Posterior cingulate gyrus (tissue), 11 donors: ENCODE measurements around the gene FAM89A.
A peak's percentile ranks its signal among the peaks of the same experiment; 100 is the strongest.
"Not testable (repeated sequence)": the region's sequence is repeated elsewhere in the genome, so short reads cannot be mapped to it uniquely, and the experiment has no call there.

Experiments
- DNase-seq, 10 donors: peaks; one replicate each; pipeline versions ENCODE4 v3.0.0 to v3.0.0-alpha.2; 2020 to 2021; ENCODE audit warnings: mixed read lengths in 3 of 10
- intact Hi-C: fragments of 100-400 bp; cut with DNase I; formaldehyde crosslinking; loops from one replicate; pipeline ENCODE4 v1.15.1; 2023

Gene FAM89A

DNA sequence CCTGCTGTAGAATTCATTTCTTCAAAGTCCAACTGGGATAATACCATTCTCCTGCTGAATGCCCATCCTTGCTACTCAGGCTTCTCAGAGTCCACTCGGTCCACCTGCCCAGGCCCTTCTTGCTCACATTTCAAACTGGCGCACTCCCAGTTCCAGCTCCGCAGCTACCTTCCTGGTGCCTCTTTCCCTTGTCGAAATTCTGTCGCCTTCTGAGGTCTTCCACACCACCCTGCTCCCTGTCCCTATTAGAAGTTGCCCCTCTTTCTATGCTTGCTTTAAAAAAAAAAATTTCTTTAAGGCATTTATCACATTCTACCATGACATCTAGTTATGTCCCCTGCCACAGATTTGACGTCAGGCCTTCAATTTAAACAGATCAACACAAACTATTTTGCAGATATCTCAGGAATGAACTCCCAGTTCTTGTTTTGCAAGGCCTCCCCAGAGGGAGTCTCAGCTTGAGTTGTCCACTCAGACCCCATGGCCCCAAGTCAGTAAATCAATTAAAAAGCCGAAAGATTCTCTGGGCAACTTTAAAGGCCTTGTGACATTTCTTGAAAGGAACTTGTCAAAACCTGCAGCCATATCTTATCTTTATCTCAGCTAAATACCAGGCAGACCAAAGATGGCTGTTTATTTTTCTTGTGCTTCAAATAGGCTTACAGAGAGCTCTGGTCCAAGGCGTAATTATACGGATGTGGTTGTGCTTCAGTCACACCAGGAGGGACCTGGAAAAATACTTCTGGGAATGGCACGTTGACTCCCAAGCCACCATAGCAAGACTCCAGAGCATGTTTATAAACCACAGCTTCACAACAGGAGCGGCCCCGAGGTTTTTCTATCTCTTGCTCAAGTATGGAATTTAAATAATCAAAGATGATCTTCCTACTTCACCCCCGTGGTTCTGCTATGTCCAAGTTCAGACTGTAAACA, 2.2 kb downstream of the FAM89A start:
- intact Hi-C loops = no loop called here
- DNase-seq = no peak

DNA sequence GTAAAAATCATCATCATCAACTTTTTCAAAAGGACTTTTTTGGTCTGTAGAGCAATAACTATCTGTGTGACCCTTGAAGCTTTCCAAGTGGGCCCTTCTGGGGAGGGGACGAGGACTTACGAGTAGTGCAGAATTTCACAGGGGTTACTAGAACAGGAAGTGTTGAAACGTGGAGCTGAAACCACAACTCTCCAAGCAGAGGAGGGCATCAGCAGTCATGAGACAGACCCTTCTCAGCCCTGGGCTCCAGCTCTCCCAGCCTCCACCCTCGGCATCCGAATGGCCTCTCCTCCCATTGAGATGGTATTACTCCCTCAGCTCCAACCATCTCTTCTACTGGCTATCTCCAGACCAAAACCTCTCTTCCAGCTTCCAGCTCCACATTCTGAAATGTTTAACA, 3.6 kb downstream of the FAM89A start:
- intact Hi-C loops = no loop called here
- DNase-seq = no peak

- no peak for DNase-seq
- intact Hi-C loops = no loop called here
These were observed 4.3 kb downstream of the FAM89A start for GRCh38 chr1:231035799-231036198.

DNA sequence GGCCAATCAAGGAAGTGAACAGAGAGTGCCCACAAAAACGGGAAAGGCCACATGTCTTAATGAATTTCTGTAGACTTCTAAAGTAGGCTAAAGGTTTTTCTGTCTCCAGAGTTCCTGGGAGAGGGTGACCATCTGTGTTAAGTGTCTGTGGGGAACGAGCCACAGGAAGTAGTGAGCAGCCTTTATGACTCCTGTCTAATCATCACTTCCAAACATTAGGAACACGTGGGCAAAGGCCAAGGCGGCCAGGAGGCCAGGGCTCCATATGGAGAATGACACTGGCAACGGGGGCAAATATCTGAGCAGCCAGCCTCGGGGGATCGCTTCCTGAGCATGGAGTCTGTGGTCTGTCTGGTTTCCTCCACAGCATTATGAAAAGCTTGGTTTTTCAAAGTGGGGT, 7.1 kb downstream of the FAM89A start:
- DNase-seq = no peak
- intact Hi-C loops = no loop called here

DNA sequence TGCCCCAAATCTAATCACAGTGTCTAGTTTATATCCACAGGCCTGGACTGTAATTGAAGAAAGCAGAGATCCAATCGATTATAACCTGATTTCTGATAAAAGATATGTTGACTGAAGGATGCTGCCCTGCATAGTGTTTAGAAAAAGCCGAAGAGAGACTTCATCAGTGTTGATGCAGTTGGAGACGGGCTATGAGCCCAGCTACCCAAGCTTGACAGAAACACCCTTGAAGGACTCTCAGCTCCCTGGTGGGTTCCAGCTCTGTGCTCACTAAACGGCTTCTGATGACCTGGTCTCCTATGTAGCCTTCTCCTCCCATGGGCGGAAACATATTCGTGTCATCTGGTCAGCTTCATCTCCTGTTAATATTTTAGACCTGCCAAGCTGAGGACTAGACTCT, 10.2 kb downstream of the FAM89A start:
- intact Hi-C loops = no loop called here
- no peak for DNase-seq

GRCh38 chr1:231029247-231029646, 10.8 kb downstream of the FAM89A start:
- intact Hi-C loops, DNase-seq: not testable (repeated sequence)

- intact Hi-C loops = no loop called here
- peak in 3 of 10 donors; percentile 53 to 81 (median 70) for DNase-seq
These were observed 11.4 kb downstream of the FAM89A start for GRCh38 chr1:231028682-231029081.

GRCh38 chr1:231027971-231028370, 12.1 kb downstream of the FAM89A start:
- intact Hi-C loops = no loop called here
- DNase-seq = peak in 3 of 10 donors; percentile 69 to 83 (median 77)

GRCh38 chr1:231027136-231027925, 12.7 kb downstream of the FAM89A start:
- peak in 3 of 10 donors; percentile 23 to 71 (median 67) for DNase-seq
- intact Hi-C loops = no loop called here

- DNase-seq = no peak
- intact Hi-C loops = no loop called here
These were observed 13.5 kb downstream of the FAM89A start for GRCh38 chr1:231026576-231026975.

DNA sequence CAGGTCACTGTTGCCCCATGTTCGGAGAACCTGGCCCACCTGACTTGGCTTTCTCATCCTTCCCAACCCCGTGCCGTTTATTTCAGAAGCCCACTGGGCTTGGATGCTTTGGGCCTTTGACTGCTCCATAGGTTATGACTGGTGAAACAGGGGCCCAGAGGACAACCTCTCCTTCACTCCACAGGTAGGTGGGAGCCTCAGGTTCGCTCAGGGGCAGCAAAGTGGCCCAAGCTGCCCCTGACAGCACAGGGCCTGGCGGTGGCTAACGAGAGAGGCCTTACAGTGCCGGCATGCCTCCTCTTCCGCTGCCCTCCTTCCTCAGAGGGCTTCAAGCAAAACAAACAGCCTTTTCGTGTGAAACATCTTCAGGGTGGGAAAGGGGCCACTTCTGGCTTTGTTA, 16.9 kb downstream of the FAM89A start:
- intact Hi-C loops = no loop called here
- DNase-seq = no peak

- DNase-seq, intact Hi-C loops: not testable (repeated sequence)
These were observed 17.5 kb downstream of the FAM89A start for GRCh38 chr1:231022543-231022942.

- intact Hi-C loops = no loop called here
- no peak for DNase-seq
These were observed 18.5 kb downstream of the FAM89A start for GRCh38 chr1:231021540-231022031.

DNA sequence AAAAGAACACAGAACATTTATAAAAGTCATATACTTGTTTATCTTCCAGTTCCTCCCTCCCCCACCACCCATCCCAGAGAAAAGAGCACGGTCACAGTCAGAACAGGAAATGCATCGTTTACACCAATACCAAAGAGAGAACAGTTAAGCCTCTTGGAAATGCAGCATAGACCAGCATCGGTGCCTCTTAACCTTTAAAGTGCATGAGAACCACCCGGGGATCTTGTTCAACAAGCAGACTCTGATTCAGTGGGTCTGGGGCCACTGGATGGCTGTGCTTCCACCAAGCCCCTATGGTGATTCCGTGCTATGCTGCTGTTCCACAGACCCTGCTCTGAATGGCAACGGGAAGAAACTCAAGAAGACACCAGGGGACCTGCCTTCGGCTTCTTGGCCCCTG, 19.2 kb downstream of the FAM89A start:
- DNase-seq = no peak
- intact Hi-C loops = no loop called here

- intact Hi-C loops = no loop called here
- peak in 1 of 10 donors; percentile 59 for DNase-seq
These were observed 19.9 kb downstream of the FAM89A start for GRCh38 chr1:231020139-231020601.

DNA sequence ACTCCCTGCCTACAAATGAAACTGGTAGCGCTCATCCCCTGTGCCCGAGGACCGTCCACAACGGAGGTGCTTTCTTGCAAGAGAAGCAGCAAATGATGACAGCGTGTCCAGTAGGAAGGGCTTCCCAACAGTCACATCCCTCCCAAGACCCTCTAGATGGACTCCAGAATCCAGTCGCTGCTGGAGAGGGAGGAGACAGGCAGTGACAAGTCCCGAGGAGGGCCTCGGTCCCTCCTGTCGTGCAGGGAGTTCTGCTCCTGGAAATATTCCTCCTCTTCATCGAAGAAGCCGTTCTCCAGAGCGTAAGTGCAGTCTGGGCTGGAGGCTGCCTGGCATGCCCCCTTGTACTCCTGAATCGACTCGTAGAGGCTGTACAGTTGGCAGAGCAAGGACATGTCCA, 20.3 kb downstream of the FAM89A start:
- intact Hi-C loops = no loop called here
- DNase-seq = no peak

- no peak for DNase-seq
- intact Hi-C loops = no loop called here
These were observed 23.1 kb downstream of the FAM89A start for GRCh38 chr1:231016966-231017365.

DNA sequence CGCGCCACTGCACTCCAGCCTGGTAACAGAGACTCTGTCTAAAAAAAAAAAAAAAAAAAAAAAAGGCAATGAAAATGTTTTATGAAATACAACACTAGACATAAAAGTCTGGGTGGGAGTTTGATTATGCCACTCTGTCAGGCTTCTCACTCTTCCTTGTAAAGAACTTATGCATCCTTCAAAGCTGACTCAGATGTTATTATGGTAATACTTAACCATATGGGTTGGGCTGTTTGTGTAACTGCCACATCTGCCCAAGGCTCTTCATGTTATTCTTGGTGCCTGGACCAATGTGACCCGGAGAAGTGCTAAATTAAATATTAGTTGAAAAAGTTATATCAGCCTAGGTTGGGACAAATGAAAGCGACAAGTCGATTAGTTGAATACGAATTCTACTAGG, 23.8 kb downstream of the FAM89A start:
- no peak for DNase-seq
- intact Hi-C loops = no loop called here

DNA sequence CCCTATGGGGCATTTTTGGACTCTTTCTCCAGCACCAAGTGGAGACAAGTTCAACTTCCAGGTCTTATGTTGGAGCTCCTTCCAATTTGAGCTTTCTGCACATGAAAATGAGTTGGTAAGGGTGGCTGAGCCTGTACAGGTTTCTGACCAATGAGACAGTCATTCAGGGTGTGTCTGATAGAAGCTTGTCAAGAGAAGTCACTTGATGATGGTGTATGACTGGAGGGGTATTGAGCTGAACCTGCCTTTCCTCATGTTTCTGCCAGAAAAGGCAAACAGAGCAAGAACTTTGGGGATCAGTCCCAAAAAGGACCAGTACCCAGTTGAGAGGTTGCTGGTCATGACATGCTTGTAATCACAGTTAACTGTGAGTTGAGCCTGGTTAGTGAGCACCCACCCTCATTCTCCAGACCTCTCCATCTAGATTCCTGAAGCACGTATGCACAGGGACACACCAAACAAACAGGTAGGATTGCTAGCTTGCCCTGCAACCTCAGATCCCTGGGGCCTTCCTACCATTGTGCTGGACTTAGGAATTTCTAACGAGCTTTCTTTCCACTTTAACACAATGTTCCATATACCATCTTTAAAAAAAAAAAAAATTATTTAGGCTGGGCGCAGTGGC, 26.6 kb downstream of the FAM89A start:
- intact Hi-C loops = no loop called here
- DNase-seq = no peak

DNA sequence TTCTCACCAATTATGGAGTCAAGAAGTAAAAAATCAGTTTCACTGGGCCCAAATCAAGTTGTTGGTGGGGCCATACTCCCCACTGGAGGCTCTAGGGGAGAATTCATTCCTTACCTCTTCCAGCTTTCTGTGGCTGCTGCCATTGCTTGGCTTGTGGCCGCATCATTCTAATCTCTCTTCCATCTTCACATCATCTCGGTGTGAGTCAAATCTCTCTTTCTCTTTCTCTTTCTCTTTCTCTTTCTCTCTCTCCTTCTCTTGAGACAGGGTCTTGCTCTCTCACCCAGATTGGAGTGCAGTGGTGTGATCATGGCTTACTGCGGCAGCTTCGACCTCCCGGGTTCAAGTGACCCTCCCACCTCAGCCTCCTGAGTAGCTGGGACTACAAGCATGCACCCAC, 28.1 kb downstream of the FAM89A start:
- no peak for DNase-seq
- intact Hi-C loops = no loop called here

DNA sequence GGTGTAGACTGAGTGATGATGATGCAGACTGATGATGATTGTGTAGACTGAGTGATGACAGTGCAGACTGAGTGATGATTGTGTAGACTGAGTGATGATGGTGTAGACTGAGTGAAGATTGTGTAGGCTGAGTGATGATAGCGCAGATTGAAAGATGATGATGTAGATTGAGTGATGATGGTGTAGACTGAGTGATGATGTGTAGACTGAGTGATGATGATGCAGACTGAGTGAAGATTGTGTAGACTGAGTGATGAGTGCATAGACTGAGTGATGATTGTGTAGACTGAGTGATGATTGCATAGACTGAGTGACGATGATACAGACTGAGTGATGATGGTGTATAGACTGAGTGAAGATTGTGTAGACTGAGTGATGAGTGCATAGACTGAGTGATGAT, 28.7 kb downstream of the FAM89A start:
- intact Hi-C loops = no loop called here

More for the DNA sequence above, 28.7 kb downstream of the FAM89A start:
- no peak for DNase-seq
